ENCODE data around the gene TBCD.
A peak's percentile ranks its signal among the peaks of the same experiment; 100 is the strongest.

TBCD gene

DNA sequence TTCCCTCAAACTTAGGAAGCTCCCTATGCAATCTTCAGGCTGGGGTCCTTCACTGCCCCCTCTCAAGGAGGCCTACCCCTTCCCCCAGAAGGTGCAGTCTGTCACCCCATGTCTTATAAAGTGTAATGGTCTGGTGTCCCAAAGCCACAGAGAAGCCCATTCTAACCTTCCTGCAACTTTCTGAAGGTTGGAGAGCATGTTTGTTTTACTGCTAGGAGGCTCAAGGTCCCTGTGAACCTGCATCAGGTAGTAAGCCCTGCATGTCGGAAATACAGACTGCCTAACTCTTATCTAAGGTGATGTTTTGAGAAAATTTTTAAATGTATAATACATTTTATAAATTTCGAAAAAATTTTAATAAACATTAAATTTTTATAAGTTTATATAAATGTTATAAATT is 69.7 kb downstream of the TBCD start:
- DNase-seq (ENCODE audit: low read depth): no peak

GRCh38 chr17:82822281-82822680 is 70.4 kb downstream of the TBCD start:
- no peak overlapping the region for H3K4me3 ChIP-seq (ENCODE audit: low read depth, low read length)
- DNase-seq (ENCODE audit: low read depth): no peak

More for the DNA sequence above, 69.7 kb downstream of the TBCD start:
- H3K4me3 ChIP-seq (ENCODE audit: low read depth, low read length): no peak overlapping the region

DNA sequence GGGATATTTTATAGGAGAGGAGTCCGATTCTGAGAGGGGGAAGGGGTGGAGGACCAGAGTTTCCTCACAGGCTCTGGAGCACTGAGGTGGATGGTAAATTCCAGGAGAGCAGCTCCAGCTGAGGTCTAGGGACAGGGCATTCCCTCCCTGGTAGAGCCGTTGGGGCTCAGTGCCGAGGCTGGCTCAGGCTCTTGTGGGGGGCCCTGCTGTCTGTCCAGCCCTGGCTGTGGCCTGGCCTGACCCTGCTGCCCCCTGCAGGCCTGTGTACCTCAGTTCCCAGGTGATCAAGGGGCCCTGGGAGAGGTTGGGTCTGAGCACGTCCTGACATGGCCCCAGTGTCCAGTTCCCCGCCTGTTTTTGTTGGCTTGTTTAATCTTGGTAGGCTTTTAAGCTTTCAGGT is 71.1 kb downstream of the TBCD start:
- no peak overlapping the region for H3K4me3 ChIP-seq (ENCODE audit: low read depth, low read length)
- no peak for DNase-seq (ENCODE audit: low read depth)

- DNase-seq (ENCODE audit: low read depth): no peak
Observed at GRCh38 chr17:82825540-82826124, 73.8 kb downstream of the TBCD start.

DNA sequence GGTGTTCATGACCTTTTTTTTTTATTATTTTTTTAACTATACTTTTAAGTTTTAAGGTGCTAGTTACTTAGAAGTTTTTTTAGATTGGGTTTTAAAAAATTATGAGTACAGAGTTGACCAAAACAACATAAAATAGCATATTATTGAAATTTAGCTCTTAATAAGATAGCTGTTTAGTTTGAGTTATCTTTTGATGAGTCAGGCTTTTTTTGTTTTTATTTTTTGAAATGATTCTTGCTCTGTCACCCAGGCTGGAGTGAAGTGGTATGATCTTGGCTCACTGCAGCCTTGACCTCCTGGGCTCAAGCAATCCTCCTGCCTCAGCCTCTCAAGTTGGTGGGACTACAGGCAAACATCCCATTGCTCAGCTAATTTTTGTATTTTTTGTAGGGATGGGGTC is 74.3 kb downstream of the TBCD start:
- H3K4me3 ChIP-seq (ENCODE audit: low read depth, low read length): no peak overlapping the region
- DNase-seq (ENCODE audit: low read depth): no peak

More at GRCh38 chr17:82825540-82826124, 73.8 kb downstream of the TBCD start:
- no peak overlapping the region for H3K4me3 ChIP-seq (ENCODE audit: low read depth, low read length)

DNA sequence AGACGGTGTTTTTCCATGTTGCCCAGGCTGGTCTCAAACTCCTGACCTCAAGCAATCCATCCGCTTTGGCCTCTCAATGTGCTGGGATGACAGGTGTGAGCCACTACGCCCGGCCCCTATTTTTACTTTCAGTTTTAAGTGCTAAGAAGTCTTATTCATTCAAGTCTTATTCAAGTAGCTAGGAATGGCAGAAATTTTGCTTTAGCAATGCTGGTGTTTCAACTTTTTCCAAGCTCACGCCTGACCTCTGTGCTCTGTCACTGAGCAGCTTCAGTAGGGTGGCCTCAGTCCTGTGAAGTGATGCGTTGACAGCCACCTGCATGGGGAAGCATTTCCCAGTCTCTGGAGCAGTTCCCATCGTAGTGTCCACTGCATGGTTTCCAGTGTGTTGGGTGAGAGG is 75.1 kb downstream of the TBCD start:
- H3K4me3 ChIP-seq (ENCODE audit: low read depth, low read length): no peak overlapping the region
- no peak for DNase-seq (ENCODE audit: low read depth)

- H3K4me3 ChIP-seq (ENCODE audit: low read depth, low read length): no peak overlapping the region
- no peak for DNase-seq (ENCODE audit: low read depth)
Observed at GRCh38 chr17:82828875-82829487, 77.1 kb downstream of the TBCD start.

DNA sequence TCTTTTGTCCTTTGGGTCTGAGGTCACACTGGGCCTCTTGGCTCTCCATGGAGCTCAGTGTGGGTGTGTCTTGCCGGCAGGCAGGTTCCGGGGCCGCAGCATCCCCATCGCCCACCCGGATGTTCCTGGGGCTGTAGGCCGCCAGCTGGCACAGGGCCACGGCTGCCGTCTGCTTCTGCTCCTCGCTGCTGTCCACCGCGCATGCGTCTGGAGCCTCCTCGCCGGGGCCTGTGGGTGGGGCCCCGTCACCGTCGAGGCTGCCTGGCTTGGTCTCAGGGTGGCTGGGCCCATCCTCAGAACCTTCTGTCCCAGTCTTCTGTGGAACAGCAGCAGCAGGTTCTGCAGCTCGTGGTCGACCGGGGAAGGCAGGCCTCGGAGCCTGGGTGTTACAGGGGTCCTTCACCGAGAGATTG is 78.4 kb downstream of the TBCD start:
- no peak for DNase-seq (ENCODE audit: low read depth)
- H3K4me3 ChIP-seq (ENCODE audit: low read depth, low read length): no peak overlapping the region

GRCh38 chr17:82831041-82831817 is 79.4 kb downstream of the TBCD start:
- no peak overlapping the region for H3K4me3 ChIP-seq (ENCODE audit: low read depth, low read length)
- DNase-seq (ENCODE audit: low read depth): no peak

GRCh38 chr17:82831818-82832200 is 79.9 kb downstream of the TBCD start:
- DNase-seq (ENCODE audit: low read depth): no peak

DNA sequence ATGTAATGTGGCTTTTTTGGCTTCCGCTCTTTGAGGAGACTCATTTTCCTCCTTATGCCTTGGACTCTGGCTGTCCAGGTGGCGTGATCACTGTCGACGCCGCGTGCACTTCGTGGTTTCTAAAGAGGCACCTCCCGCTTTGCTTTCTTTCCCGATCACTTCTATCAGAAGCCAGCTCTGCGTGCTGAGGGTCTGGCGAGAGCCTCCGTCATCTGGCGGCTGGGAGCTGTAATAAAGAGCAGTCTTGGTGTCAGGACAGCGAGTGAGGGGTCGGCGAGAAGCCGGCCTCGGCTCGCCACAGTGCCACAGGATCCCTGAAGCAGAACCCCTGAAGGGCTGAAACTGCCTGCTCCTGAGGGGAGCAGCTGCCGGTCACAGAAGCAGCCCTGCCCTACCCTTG is 80.5 kb downstream of the TBCD start:
- no peak overlapping the region for H3K4me3 ChIP-seq (ENCODE audit: low read depth, low read length)
- no peak for DNase-seq (ENCODE audit: low read depth)

More at GRCh38 chr17:82831818-82832200, 79.9 kb downstream of the TBCD start:
- no peak overlapping the region for H3K4me3 ChIP-seq (ENCODE audit: low read depth, low read length)

DNA sequence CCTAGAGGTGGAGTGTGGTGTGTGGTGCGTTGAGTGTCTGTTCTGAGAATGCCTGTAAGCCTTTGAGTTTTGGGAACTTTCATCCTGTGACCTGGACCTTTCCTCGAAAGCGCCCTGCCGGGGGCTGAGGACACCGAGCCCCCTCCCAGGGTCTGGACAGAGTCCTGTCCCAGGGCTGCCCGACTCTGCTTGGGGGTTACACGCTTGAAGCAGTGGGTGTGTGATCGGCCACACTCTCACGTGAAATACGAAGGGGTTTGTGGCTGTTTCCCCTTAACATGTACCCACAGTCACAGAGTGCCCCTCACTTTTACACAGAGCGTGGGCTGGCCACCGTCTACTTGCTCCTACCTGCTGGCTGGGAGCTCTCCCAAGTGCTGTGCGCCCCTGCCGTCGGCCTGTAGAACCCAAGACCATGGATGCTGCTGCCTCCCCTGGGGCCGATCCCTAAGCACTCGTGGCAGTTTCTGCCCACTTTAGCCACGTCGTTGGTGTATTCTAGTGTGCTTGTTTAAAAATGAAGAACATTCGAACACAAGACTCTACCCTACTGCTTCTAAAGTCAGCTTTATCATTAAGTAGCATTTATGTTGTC is 81.1 kb downstream of the TBCD start:
- no peak for DNase-seq (ENCODE audit: low read depth)
- H3K4me3 ChIP-seq (ENCODE audit: low read depth, low read length): no peak overlapping the region

DNA sequence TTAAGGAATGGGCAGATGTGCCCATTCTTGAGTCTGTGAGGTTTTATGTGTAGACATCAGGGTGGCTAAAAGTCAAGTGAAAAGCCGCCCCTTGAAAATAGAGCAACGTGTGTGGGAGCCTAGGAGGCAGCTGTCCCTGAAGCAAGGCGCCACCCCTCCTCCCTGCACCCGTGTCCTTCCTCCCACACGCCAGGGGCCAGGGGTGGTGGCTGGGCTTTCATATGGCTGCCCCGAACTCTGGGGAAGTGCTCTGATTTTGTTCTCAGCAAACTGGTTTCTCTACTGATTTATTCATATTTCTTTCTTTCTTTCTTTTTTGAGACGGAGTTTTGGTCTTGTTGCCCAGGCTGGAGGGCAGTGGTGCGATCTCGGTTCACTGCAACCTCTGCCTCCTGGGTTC is 83.3 kb downstream of the TBCD start:
- DNase-seq (ENCODE audit: low read depth): no peak
- no peak overlapping the region for H3K4me3 ChIP-seq (ENCODE audit: low read depth, low read length)

- no peak overlapping the region for H3K4me3 ChIP-seq (ENCODE audit: low read depth, low read length)
- DNase-seq (ENCODE audit: low read depth): peak; percentile 32
Observed at GRCh38 chr17:82835766-82836512, 84.1 kb downstream of the TBCD start.

DNA sequence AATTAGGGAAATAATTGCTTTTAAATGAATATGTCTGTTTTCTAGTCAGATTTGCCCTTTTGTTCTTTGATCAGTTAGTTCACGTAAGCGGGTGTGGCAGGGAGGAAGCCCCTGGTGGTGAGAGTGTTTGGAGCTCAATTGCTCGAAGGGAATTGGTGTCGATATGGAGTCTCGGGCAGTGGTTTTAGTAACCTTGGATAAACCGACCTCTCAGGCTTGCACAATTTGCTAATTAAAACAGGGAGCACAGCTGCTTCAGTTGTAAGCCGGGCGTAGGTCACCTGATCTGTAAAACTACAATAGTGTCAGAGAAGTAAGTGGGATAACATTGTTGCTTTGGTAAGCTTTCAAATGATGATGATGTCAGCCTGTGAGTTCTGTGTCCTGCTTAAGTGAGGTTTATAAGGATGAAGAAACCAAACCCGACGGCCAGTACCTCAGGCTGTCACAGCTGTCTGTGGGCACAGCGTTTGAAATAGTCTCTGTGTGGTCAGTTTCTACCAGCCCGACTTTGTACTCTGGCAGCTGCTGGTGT is 85.0 kb downstream of the TBCD start:
- H3K4me3 ChIP-seq (ENCODE audit: low read depth, low read length): no peak overlapping the region
- DNase-seq (ENCODE audit: low read depth): peak; percentile 53

DNA sequence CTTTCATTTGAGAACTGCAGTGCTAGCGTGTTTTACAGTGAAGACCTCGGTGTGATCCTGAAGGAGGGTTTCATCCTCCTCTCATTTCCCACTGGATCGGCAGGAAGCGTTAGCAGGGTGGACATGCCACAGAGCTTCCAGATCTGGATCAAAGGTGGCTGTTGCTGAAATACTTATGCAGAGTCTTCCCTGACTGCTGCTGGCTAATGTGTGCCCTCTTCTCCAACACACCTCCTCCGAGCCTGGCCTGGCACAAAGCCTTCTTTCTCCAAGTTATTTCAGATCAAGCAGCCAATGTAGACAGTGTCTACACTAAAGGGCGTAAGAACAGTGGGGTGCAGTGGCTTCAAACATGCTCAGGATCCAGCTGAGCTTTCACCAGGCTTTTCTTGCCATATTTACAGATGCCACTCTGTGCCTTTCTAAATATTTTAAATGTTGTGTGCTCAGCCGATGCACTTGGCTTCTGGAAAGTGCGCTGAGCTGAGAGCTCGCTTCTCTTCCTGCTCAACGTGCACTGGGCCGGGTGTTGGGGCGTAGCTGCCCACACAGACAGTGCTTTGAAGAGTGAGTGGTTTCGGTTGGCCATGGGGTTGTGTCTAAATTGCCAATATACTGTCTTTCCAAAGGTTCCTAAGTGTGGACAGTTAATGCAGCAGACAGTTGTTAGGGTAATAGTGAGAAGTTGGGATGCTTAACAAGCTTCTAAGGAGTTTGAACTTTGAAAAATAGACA is 85.9 kb downstream of the TBCD start:
- no peak for DNase-seq (ENCODE audit: low read depth)
- no peak overlapping the region for H3K4me3 ChIP-seq (ENCODE audit: low read depth, low read length)

GRCh38 chr17:82838386-82839063 is 86.7 kb downstream of the TBCD start:
- DNase-seq (ENCODE audit: low read depth): peak; percentile 52

GRCh38 chr17:82839617-82840292 is 87.9 kb downstream of the TBCD start, which contains the start of gene ZNF750:
TSS of gene ZNF750 (minus strand) at chr17:82840022. CDS start at chr17:82832454, 7,568 bp downstream.
- no peak for DNase-seq (ENCODE audit: low read depth)
- H3K4me3 ChIP-seq (ENCODE audit: low read depth, low read length): no peak within 1 kb of the TSS

More at GRCh38 chr17:82838386-82839063, 86.7 kb downstream of the TBCD start:
- no peak overlapping the region for H3K4me3 ChIP-seq (ENCODE audit: low read depth, low read length)
